ENCODE data around the gene KRTAP10-8.

GRCh38 chr21:44579833-44580144, 32.1 kb upstream of the KRTAP10-8 start:
- TF ChIP-seq CTCF (conservative IDR thresholded peaks at IDR 0.05; ENCODE audit: low read depth, low read length) (no peak), EZH2 (IDR thresholded peaks at IDR 0.05; ENCODE audit: low read length, unreplicated experiment) (no peak), EZH2phosphoT487 (IDR thresholded peaks at IDR 0.05; ENCODE audit: borderline replicate concordance, low read length) (no peak)
